ENCODE results near the gene TM9SF3. TPM values are rescaled to one million over a fixed set of nuclear protein-coding genes. Genes with fewer than 3 reads are reported as not detected.

Gene TM9SF3
- total RNA-seq, 1 donor from 2014 or later: 86.1 TPM

GRCh38 chr10:96612055-96612830 is 25.4 kb upstream of the TM9SF3 start:
- H3K9me3 Mint-ChIP-seq: no peaks in the 10 kb centered on the region
- H3K4me1 Mint-ChIP-seq: peaks cover 4% of the 10 kb centered on the region
- H3K36me3 Mint-ChIP-seq (ENCODE audit: low read depth): no peaks in the 10 kb centered on the region
- no peak overlapping the region for H3K27ac Mint-ChIP-seq
- no peak for DNase-seq
- no peaks in the 10 kb centered on the region for H3K27me3 Mint-ChIP-seq
- no peak overlapping the region for H3K4me3 Mint-ChIP-seq
- intact Hi-C loops (cut with micrococcal nuclease): no loop called here

- H3K27me3 Mint-ChIP-seq: peaks cover 7% of the 10 kb centered on the region
- DNase-seq: no peak
- intact Hi-C loops (cut with micrococcal nuclease): no loop called here
Measured at GRCh38 chr10:96610817-96611216, 24.0 kb upstream of the TM9SF3 start.

GRCh38 chr10:96609510-96609909 is 22.7 kb upstream of the TM9SF3 start:
- H3K27me3 Mint-ChIP-seq: peaks cover 7% of the 10 kb centered on the region
- H3K4me1 Mint-ChIP-seq: peaks cover 4% of the 10 kb centered on the region
- no peaks in the 10 kb centered on the region for H3K9me3 Mint-ChIP-seq
- H3K4me3 Mint-ChIP-seq: no peak overlapping the region
- no peaks in the 10 kb centered on the region for H3K36me3 Mint-ChIP-seq (ENCODE audit: low read depth)
- no peak overlapping the region for H3K27ac Mint-ChIP-seq
- intact Hi-C loops (cut with micrococcal nuclease): no loop called here
- DNase-seq: no peak

More at GRCh38 chr10:96610817-96611216, 24.0 kb upstream of the TM9SF3 start:
- peaks cover 4% of the 10 kb centered on the region for H3K4me1 Mint-ChIP-seq
- no peaks in the 10 kb centered on the region for H3K36me3 Mint-ChIP-seq (ENCODE audit: low read depth)
- H3K9me3 Mint-ChIP-seq: no peaks in the 10 kb centered on the region
- no peak overlapping the region for H3K4me3 Mint-ChIP-seq
- no peak overlapping the region for H3K27ac Mint-ChIP-seq

GRCh38 chr10:96608805-96609204 is 22.0 kb upstream of the TM9SF3 start:
- Mint-ChIP-seq H3K27ac (no peak overlapping the region), H3K27me3 (peaks cover 7% of the 10 kb centered on the region), H3K36me3 (ENCODE audit: low read depth) (no peaks in the 10 kb centered on the region), H3K9me3 (no peaks in the 10 kb centered on the region), H3K4me1 (peaks cover 4% of the 10 kb centered on the region), H3K4me3 (no peak overlapping the region)
- DNase-seq: no peak
- intact Hi-C loops (cut with micrococcal nuclease): no loop called here

- intact Hi-C loops (cut with micrococcal nuclease): no loop called here
- DNase-seq: no peak
- peaks cover 4% of the 10 kb centered on the region for H3K4me1 Mint-ChIP-seq
- no peaks in the 10 kb centered on the region for H3K9me3 Mint-ChIP-seq
- H3K27me3 Mint-ChIP-seq: peaks cover 7% of the 10 kb centered on the region
- no peaks in the 10 kb centered on the region for H3K36me3 Mint-ChIP-seq (ENCODE audit: low read depth)
- H3K27ac Mint-ChIP-seq: no peak overlapping the region
- H3K4me3 Mint-ChIP-seq: no peak overlapping the region
Measured at GRCh38 chr10:96608262-96608661, 21.4 kb upstream of the TM9SF3 start.

- Mint-ChIP-seq H3K4me1 (peaks cover 4% of the 10 kb centered on the region), H3K27ac (no peak overlapping the region), H3K27me3 (peaks cover 7% of the 10 kb centered on the region), H3K9me3 (no peaks in the 10 kb centered on the region), H3K36me3 (ENCODE audit: low read depth) (no peaks in the 10 kb centered on the region), H3K4me3 (no peak overlapping the region)
- intact Hi-C loops (cut with micrococcal nuclease): no loop called here
- no peak for DNase-seq
Measured at GRCh38 chr10:96606946-96607345, 20.1 kb upstream of the TM9SF3 start.

- H3K9me3 Mint-ChIP-seq: no peaks in the 10 kb centered on the region
- H3K27ac Mint-ChIP-seq: no peak overlapping the region
- intact Hi-C loops (cut with micrococcal nuclease): no loop called here
Measured at GRCh38 chr10:96606216-96606615, 19.4 kb upstream of the TM9SF3 start.

GRCh38 chr10:96600337-96600736 is 13.5 kb upstream of the TM9SF3 start:
- Mint-ChIP-seq H3K9me3 (no peaks in the 10 kb centered on the region), H3K4me3 (no peak overlapping the region), H3K4me1 (no peaks in the 10 kb centered on the region), H3K27ac (no peak overlapping the region), H3K27me3 (peaks cover 10% of the 10 kb centered on the region), H3K36me3 (ENCODE audit: low read depth) (peaks cover 2% of the 10 kb centered on the region)
- no peak for DNase-seq
- intact Hi-C loops (cut with micrococcal nuclease): no loop called here

More at GRCh38 chr10:96606216-96606615, 19.4 kb upstream of the TM9SF3 start:
- Mint-ChIP-seq H3K4me1 (peaks cover 4% of the 10 kb centered on the region), H3K36me3 (ENCODE audit: low read depth) (no peaks in the 10 kb centered on the region), H3K27me3 (peaks cover 7% of the 10 kb centered on the region), H3K4me3 (no peak overlapping the region)
- DNase-seq: no peak

- Mint-ChIP-seq H3K4me1 (no peaks in the 10 kb centered on the region), H3K9me3 (no peaks in the 10 kb centered on the region), H3K27ac (no peak overlapping the region), H3K4me3 (no peak overlapping the region), H3K27me3 (peaks cover 14% of the 10 kb centered on the region), H3K36me3 (ENCODE audit: low read depth) (peaks cover 2% of the 10 kb centered on the region)
- intact Hi-C loops (cut with micrococcal nuclease): no loop called here
- DNase-seq: no peak
Measured at GRCh38 chr10:96598846-96599245, 12.0 kb upstream of the TM9SF3 start.

- H3K9me3 Mint-ChIP-seq: no peaks in the 10 kb centered on the region
- H3K4me1 Mint-ChIP-seq: peaks cover 1% of the 10 kb centered on the region
- H3K27ac Mint-ChIP-seq: no peak overlapping the region
- intact Hi-C loops (cut with micrococcal nuclease): no loop called here
- peaks cover 18% of the 10 kb centered on the region for H3K27me3 Mint-ChIP-seq
- H3K36me3 Mint-ChIP-seq (ENCODE audit: low read depth): peaks cover 2% of the 10 kb centered on the region
- no peak for DNase-seq
- no peak overlapping the region for H3K4me3 Mint-ChIP-seq
Measured at GRCh38 chr10:96596422-96597407, 9.9 kb upstream of the TM9SF3 start.

GRCh38 chr10:96595741-96596140 is 8.9 kb upstream of the TM9SF3 start:
- Mint-ChIP-seq H3K4me3 (no peak overlapping the region), H3K9me3 (no peaks in the 10 kb centered on the region), H3K27ac (no peak overlapping the region), H3K27me3 (peaks cover 25% of the 10 kb centered on the region), H3K4me1 (peaks cover 1% of the 10 kb centered on the region), H3K36me3 (ENCODE audit: low read depth) (peaks cover 2% of the 10 kb centered on the region)
- DNase-seq: no peak
- intact Hi-C loops (cut with micrococcal nuclease): no loop called here

- H3K36me3 Mint-ChIP-seq (ENCODE audit: low read depth): no peaks in the 10 kb centered on the region
- intact Hi-C loops (cut with micrococcal nuclease): no loop called here
- H3K4me1 Mint-ChIP-seq: peaks cover 7% of the 10 kb centered on the region
- DNase-seq: no peak
- peaks cover 28% of the 10 kb centered on the region for H3K27me3 Mint-ChIP-seq
- H3K9me3 Mint-ChIP-seq: no peaks in the 10 kb centered on the region
- H3K4me3 Mint-ChIP-seq: no peak overlapping the region
- H3K27ac Mint-ChIP-seq: no peak overlapping the region
Measured at GRCh38 chr10:96591946-96592345, 5.1 kb upstream of the TM9SF3 start.

- Mint-ChIP-seq H3K36me3 (ENCODE audit: low read depth) (peaks cover 6% of the 10 kb centered on the region), H3K9me3 (no peaks in the 10 kb centered on the region), H3K4me3 (no peak overlapping the region), H3K4me1 (peaks cover 16% of the 10 kb centered on the region), H3K27ac (no peak overlapping the region), H3K27me3 (peaks cover 18% of the 10 kb centered on the region)
- DNase-seq: peak; percentile 69
- intact Hi-C loops (cut with micrococcal nuclease): loop anchor here (1.0 to 10.0 kb wide), 8 partner anchors 22 to 1056 kb away; partner anchors contain the start of genes ARHGAP19, PI4K2A, PIK3AP1 and TCTN3
Measured at GRCh38 chr10:96588616-96589419, 2.0 kb upstream of the TM9SF3 start.

All from activated CD4-positive, alpha-beta T cell treated with anti-CD3 and anti-CD28 coated beads, Interleukin-2, amount 10 ng/mL, durations not matched to agents 24 days and 14 days (primary cell).